H9 (cell line): ENCODE results near the gene CCDC85A. TPM values are rescaled to one million over a fixed set of nuclear protein-coding genes. Genes with fewer than 3 reads are reported as not detected.

Source experiments
- DNase-seq: peaks from one replicate; pipeline ENCODE4 v3.0.0-alpha.2; 2017
- H2AFZ ChIP-seq: one replicate; pipeline ENCODE4 v1.6.1; 2013; ENCODE audit warnings: mild to moderate bottlenecking, low read length, control low read depth, moderate library complexity
- H2AK5ac ChIP-seq: 2 replicates; pipeline ENCODE4 v1.6.1; 2013; ENCODE audit warnings: low read length, control low read depth, mixed read lengths; ENCODE audit not compliant: insufficient read length
- H2BK120ac ChIP-seq: one replicate; pipeline ENCODE4 v1.6.1; 2013; ENCODE audit warnings: low read depth, mild to moderate bottlenecking, low read length, control low read depth, inconsistent platforms; ENCODE audit not compliant: poor library complexity, severe bottlenecking
- H2BK12ac ChIP-seq: 2 replicates; pipeline ENCODE4 v1.6.1; 2013; ENCODE audit warnings: low read length, control low read depth, mixed read lengths, low read depth; ENCODE audit not compliant: insufficient read length
- H2BK15ac ChIP-seq: 2 replicates; pipeline ENCODE4 v1.6.1; 2013; ENCODE audit warnings: low read depth, low read length, control low read depth
- H2BK20ac ChIP-seq: one replicate; pipeline ENCODE4 v1.6.1; 2013; ENCODE audit warnings: low read depth, mild to moderate bottlenecking, low read length, control low read depth, inconsistent platforms; ENCODE audit not compliant: poor library complexity, severe bottlenecking
- H2BK5ac ChIP-seq: 2 replicates; pipeline ENCODE4 v1.6.1; 2013; ENCODE audit warnings: low read length, control low read depth, mixed read lengths; ENCODE audit not compliant: insufficient read length
- H3K14ac ChIP-seq: 2 replicates; pipeline ENCODE4 v1.6.1; 2013; ENCODE audit warnings: low read length, control low read depth; ENCODE audit not compliant: insufficient read depth
- H3K18ac ChIP-seq: 2 replicates; pipeline ENCODE4 v1.6.1; 2013; ENCODE audit warnings: low read depth, mild to moderate bottlenecking, mixed read lengths, low read length, control low read depth; ENCODE audit not compliant: insufficient read length
- H3K23ac ChIP-seq: 2 replicates; pipeline ENCODE4 v1.6.1; 2013; ENCODE audit warnings: low read length, control low read depth, mixed read lengths, low read depth; ENCODE audit not compliant: insufficient read length
- H3K23me2 ChIP-seq: 2 replicates; pipeline ENCODE4 v1.6.1; 2013; ENCODE audit warnings: low read depth, mild to moderate bottlenecking, mixed read lengths, low read length, control low read depth; ENCODE audit not compliant: insufficient read length, poor library complexity, severe bottlenecking
- H3K27ac ChIP-seq: 2 replicates; pipeline ENCODE4 v1.5.1; 2013; ENCODE audit warnings: low read length, control low read depth, mixed read lengths, low read depth; ENCODE audit not compliant: insufficient read length
- H3K27me3 ChIP-seq: 2 replicates; pipeline ENCODE4 v1.6.1; 2013; ENCODE audit warnings: low read length, control low read depth, inconsistent platforms; ENCODE audit not compliant: insufficient read depth
- H3K4ac ChIP-seq: 2 replicates; pipeline ENCODE4 v1.6.1; 2013; ENCODE audit warnings: low read depth, mild to moderate bottlenecking, control low read depth, inconsistent platforms, low read length, moderate library complexity
- H3K4me1 ChIP-seq: 2 replicates; pipeline ENCODE4 v1.6.1; 2013; ENCODE audit warnings: low read length, control low read depth, inconsistent platforms; ENCODE audit not compliant: insufficient read depth
- H3K4me2 ChIP-seq: 2 replicates; pipeline ENCODE4 v1.6.1; 2013; ENCODE audit warnings: low read length, control low read depth, mixed read lengths; ENCODE audit not compliant: insufficient read length, insufficient read depth
- H3K56ac ChIP-seq: 2 replicates; pipeline ENCODE4 v1.6.1; 2013; ENCODE audit warnings: low read depth, mild to moderate bottlenecking, mixed read lengths, low read length, control low read depth; ENCODE audit not compliant: insufficient read length
- H3K79me1 ChIP-seq: 2 replicates; pipeline ENCODE4 v1.6.1; 2013; ENCODE audit warnings: low read depth, mild to moderate bottlenecking, moderate library complexity, low read length, control low read depth, inconsistent platforms; ENCODE audit not compliant: insufficient read depth, poor library complexity, severe bottlenecking
- H3K79me2 ChIP-seq: 2 replicates; pipeline ENCODE4 v1.6.1; 2013; ENCODE audit warnings: low read length, control low read depth, inconsistent platforms; ENCODE audit not compliant: insufficient read depth
- H3K9ac ChIP-seq: 2 replicates; pipeline ENCODE4 v1.6.1; 2013; ENCODE audit warnings: low read length, control low read depth, mixed read lengths; ENCODE audit not compliant: insufficient read length; ENCODE audit errors: extremely low read depth
- H3K9me3 ChIP-seq: one replicate; pipeline ENCODE4 v1.6.1; 2013; ENCODE audit warnings: low read depth, low read length, inconsistent platforms; ENCODE audit not compliant: control insufficient read depth
- H3T11ph ChIP-seq: one replicate; pipeline ENCODE4 v1.6.1; 2013; ENCODE audit warnings: mild to moderate bottlenecking, low read length, control low read depth, inconsistent platforms
- H4K20me1 ChIP-seq: one replicate; pipeline ENCODE4 v1.6.1; 2013; ENCODE audit not compliant: control insufficient read depth, insufficient read length, insufficient read depth
- H4K5ac ChIP-seq: 2 replicates; pipeline ENCODE4 v1.6.1; 2013; ENCODE audit warnings: low read depth, mild to moderate bottlenecking, mixed read lengths, low read length, control low read depth; ENCODE audit not compliant: insufficient read length
- H4K8ac ChIP-seq: replicated peaks from 2 replicates; pipeline ENCODE4 v1.6.1; 2013; ENCODE audit warnings: low read length, control low read depth, mixed read lengths, low read depth; ENCODE audit not compliant: insufficient read length
- H4K91ac ChIP-seq: 2 replicates; pipeline ENCODE4 v1.6.1; 2013; ENCODE audit warnings: low read depth, mild to moderate bottlenecking, moderate library complexity, mixed read lengths, low read length, control low read depth; ENCODE audit not compliant: insufficient read length
- H3K27ac Mint-ChIP-seq, 3 experiments: 2 replicates in 2 of 3; 3 replicates in 1 of 3; pipeline ENCODE4 v1.8.0; 2020 to 2021; ENCODE audit warnings: mixed read lengths in 3 of 3, mild to moderate bottlenecking in 1 of 3, moderate library complexity in 1 of 3
- H3K27me3 Mint-ChIP-seq: 2 replicates; pipeline ENCODE4 v1.8.0; 2021; ENCODE audit warnings: low read depth, mild to moderate bottlenecking, moderate library complexity, mixed read lengths
- H3K36me3 Mint-ChIP-seq, 3 experiments: 2 replicates in 2 of 3; 3 replicates in 1 of 3; pipeline ENCODE4 v1.8.0; 2020 to 2021; ENCODE audit warnings: low read depth in 3 of 3, mixed read lengths in 3 of 3; ENCODE audit not compliant: insufficient read depth in 1 of 3
- H3K4me1 Mint-ChIP-seq, 2 experiments: 2 replicates each; pipeline ENCODE4 v1.8.0; 2020; ENCODE audit warnings: mixed read lengths in 2 of 2
- H3K4me3 Mint-ChIP-seq, 2 experiments: 2 replicates in 1 of 2; 3 replicates in 1 of 2; pipeline ENCODE4 v1.8.0; 2020 to 2021; ENCODE audit warnings: mild to moderate bottlenecking in 2 of 2, mixed read lengths in 2 of 2, moderate library complexity in 1 of 2
- H3K9me3 Mint-ChIP-seq, 2 experiments: 2 replicates in 1 of 2; 3 replicates in 1 of 2; pipeline ENCODE4 v1.8.0; 2020; ENCODE audit warnings: mild to moderate bottlenecking in 2 of 2, mixed read lengths in 2 of 2, moderate library complexity in 1 of 2
- whole genome bisulfite sequencing: extraction: QIAGEN DNeasy Blood & Tissue Kit; methylation state at CpG from one replicate; pipeline ENCODE4 v1.1.7; 2013; ENCODE audit warnings: missing lambda C conversion rate, low lambda C conversion rate, mixed read lengths; ENCODE audit not compliant: insufficient read length; ENCODE audit errors: extremely low coverage; 5-methylcytosine and 5-hydroxymethylcytosine counted together
- total RNA-seq: library from RNA; stranded (reverse); gene quantifications from 2 replicates; pipeline ENCODE4 v1.2.1, GENCODE V29; 2021
- TF ChIP-seq, protein P1 (sequence below): fragments of 200-600 bp; sonication (generic); conservative IDR thresholded peaks from 3 replicates; pipeline ENCODE4 v1.8.0; 2021; ENCODE audit warnings: antibody characterized with exemption, mild to moderate bottlenecking

CCDC85A gene
- total RNA-seq, 1 experiment from 2014 or later, result 0.17 TPM

DNA sequence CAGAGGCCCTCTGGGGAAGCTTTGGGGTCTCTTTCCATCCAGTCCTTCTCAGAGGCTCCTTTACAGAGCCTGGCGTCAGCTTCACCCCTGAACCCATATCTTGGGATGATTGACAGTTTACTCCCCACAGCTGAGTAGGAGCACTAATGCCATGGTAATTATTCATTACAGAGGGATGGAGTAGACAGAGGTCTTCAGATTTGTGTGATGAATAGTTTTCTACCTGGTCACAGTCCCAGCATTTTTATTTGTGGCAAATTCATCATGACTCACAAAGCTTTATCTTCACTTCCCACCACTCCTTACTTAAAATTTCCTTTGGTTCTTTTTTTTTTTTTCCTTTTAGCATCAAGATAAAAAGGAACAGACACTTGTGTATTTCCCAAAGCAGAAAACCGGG is 104.2 kb downstream of the CCDC85A start:
- Histone ChIP-seq H3K23me2 (no peaks in the 10 kb centered on the region), H3K56ac (no peak overlapping the region), H3K23ac (no peak overlapping the region), H2BK12ac (no peak overlapping the region), H2BK20ac (no peak overlapping the region), H3K27me3 (no peaks in the 10 kb centered on the region), H4K5ac (no peak overlapping the region), H3K18ac (no peak overlapping the region), H3K4me1 (no peaks in the 10 kb centered on the region), H4K20me1 (no peaks in the 10 kb centered on the region), H2BK120ac (no peak overlapping the region), H2BK15ac (no peak overlapping the region), H4K8ac (no peak overlapping the region), H2BK5ac (no peak overlapping the region), H3K79me2 (no peaks in the 10 kb centered on the region), H2AFZ (no peak overlapping the region), H3K9ac (no peak overlapping the region), H3K14ac (no peak overlapping the region), H3K4me2 (no peak overlapping the region), H3K27ac (no peak overlapping the region), H3K79me1 (no peaks in the 10 kb centered on the region), H2AK5ac (no peak overlapping the region), H3K4ac (no peak overlapping the region), H3T11ph (no peak overlapping the region), H4K91ac (no peak overlapping the region), H3K9me3 (no peaks in the 10 kb centered on the region)
- TF ChIP-seq, protein P1, sequence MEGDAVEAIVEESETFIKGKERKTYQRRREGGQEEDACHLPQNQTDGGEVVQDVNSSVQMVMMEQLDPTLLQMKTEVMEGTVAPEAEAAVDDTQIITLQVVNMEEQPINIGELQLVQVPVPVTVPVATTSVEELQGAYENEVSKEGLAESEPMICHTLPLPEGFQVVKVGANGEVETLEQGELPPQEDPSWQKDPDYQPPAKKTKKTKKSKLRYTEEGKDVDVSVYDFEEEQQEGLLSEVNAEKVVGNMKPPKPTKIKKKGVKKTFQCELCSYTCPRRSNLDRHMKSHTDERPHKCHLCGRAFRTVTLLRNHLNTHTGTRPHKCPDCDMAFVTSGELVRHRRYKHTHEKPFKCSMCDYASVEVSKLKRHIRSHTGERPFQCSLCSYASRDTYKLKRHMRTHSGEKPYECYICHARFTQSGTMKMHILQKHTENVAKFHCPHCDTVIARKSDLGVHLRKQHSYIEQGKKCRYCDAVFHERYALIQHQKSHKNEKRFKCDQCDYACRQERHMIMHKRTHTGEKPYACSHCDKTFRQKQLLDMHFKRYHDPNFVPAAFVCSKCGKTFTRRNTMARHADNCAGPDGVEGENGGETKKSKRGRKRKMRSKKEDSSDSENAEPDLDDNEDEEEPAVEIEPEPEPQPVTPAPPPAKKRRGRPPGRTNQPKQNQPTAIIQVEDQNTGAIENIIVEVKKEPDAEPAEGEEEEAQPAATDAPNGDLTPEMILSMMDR, result no peak
- no CpG with 5 or more reads among the region's 2 CpGs for WGBS
- no peak overlapping the region for H3K27ac Mint-ChIP-seq
- no peak for DNase-seq
- H3K36me3 Mint-ChIP-seq, result no peaks in the 10 kb centered on the region
- H3K4me3 Mint-ChIP-seq, result no peak overlapping the region
- peaks cover 2 to 12% of the 10 kb centered on the region in 2 experiments; a peak in 3 of 4 replicates for H3K4me1 Mint-ChIP-seq
- H3K9me3 Mint-ChIP-seq, result 0 out of 5 replicates have a peak, but pooled peaks cover 3 to 4% of the 10 kb centered on the region in 2 experiments
- H3K27me3 Mint-ChIP-seq, result no peaks in the 10 kb centered on the region
